ENCODE data around the gene AFF3.
"Not testable (repeated sequence)": the region's sequence is repeated elsewhere in the genome, so short reads cannot be mapped to it uniquely, and the experiment has no call there.

Gene AFF3

DNA sequence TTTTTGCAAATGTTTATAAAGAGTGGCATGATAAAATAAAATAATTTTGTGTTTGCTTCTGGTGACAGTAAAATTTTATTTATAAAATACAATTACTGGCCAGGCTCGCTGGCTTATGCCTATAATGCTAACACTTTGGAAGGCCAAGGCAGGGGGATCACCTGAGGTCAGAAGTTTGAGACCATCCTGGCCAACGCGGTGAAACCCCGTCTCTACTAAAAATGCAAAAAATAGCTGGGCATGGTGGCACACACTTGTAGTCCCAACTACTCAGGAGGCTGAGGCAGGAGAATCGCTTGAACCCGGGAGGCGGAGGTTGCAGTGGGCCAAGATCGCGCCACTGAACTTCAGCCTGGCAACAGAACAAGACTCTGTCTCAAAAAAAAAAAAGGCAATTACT is 480.6 kb downstream of the AFF3 start:
- not testable (repeated sequence) for DNase-seq (ENCODE audit: low read depth)

DNA sequence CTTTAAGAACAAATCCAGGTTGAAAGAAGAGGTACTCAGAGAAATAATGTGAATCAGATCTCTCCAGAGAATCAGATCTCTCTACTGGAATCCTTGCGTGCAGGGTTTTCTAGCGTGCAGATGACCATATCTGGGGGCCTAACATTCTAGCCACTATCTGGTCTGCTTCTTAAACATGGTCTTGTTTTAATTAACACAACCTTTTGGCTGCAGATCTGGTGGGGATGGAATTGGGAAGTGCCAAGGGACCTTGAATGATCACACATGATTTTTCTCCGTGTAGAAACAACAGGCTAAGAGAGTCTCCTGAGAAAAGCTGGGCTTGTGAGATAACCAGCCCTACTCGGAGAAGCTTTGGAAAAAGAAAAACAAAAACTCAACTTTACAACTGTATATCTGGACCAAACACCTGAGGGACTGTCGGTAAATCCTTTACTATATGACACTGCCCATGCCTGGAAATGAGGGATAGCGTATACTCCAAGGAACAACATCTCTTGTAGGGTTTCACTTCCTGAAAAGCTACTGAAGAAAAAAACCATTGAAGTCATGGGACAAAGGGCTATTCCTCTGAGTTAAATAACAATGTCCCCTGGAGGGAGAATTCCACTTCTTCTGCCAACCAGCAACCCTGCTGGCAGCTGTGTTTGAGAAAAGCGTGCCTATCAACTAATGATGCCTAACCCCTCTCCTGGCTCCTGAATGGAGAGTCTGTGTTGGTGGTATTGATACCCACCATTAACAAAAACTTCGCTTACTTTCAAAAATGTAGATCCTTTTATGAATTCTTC is 481.6 kb downstream of the AFF3 start:
- no peak for DNase-seq (ENCODE audit: low read depth)

DNA sequence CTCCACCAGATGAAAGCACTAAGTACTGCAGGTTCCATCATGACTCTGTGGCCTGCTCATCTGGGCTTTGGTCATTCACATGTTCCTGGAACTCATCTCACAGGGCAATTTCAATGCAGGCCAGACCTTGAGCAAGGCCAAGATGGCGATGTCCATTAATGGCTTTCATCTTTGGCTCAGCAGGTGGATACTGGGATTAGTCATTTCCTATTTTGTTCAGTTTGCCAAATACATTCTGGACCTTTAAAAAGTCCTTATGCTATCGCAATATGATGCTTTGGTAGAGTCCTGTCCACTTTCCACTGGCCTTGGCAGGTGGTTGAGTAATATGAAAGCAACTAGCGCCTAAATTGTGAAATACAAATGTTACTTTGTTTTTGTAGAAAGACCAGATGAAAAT is 482.5 kb downstream of the AFF3 start:
- DNase-seq (ENCODE audit: low read depth), result no peak

DNA sequence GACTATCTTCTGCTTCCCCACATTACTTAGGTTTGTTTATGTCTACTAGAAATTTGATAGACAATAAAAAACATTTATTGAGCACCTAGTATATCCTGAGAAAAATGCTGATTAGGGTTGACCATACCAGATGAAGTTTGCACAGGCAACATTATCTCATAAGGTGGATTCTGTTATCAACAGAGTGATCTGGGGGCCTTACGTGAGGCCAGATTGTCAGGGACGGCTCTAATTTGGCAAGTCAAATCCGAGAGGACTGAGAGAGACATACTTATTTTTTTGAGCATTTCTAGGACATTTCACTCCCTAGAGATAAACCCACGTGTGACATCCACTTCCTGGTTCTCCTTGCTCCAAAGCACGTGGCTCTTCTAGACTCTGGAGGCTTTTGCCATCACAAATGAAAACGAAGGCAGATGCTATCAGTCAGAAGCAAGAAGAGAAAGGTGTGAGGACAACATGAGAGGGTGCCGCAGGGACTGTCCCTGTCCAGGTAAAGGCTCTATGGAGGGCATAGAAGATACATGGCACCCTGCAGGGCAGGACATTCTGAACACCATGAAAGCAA is 484.6 kb downstream of the AFF3 start:
- no peak for DNase-seq (ENCODE audit: low read depth)

DNA sequence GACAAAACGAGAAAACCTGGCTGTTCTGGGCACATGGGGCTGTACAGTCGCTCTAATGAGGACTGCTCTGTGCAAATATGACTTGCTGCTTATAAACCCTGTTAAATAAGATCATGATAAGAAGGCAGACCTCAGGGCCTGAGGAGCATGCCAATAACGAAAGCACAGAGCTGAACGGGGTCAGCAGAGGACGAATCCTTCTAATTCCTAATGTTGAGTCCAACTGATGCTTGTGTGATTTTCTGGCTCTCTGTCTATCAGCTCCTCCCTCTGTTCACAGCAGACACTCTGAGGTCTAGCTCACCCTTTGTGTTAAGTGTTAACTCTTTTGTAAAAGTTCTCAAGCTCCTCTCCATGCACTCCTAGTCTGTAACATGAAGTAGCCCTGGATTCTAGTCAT is 485.4 kb downstream of the AFF3 start:
- no peak for DNase-seq (ENCODE audit: low read depth)

DNA sequence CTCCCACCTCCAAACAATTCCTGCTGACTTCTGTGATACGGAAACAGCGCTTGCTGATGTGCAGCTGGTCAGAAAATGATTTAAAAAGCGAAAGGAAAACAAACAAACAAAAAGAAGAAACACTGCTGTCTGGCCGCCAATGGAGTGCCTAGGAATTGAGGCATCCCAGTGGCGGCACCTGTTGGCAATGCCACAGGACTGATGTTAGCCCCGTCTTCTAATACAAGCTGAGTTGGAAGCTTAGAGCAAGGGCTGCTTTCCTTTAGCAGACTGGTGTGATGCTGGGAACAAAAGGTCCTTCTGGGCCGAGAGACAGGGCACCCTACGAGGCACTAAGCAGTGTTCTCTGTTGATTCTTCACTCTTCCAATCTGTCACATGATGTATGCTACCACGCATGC is 489.0 kb downstream of the AFF3 start:
- DNase-seq (ENCODE audit: low read depth), result no peak

DNA sequence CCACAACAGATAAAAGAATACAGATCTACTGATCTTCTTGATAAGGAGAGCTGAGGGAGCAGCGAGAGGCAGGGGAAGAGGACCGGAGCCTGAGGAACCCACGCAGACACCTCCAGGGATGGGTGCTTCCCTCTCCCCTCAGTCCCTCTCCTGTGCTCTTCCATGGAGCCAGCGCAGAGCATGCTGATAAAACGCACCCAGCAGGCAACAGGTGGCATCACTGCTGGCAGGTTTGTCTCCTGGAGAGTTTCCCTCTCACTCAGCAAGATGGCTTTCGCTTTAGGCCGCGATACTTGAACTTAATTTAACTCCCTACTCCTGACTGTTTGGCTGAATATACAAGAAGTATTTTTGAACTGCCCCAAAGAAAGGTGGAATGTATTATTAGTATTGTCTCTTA is 489.5 kb downstream of the AFF3 start:
- DNase-seq (ENCODE audit: low read depth), result no peak

DNA sequence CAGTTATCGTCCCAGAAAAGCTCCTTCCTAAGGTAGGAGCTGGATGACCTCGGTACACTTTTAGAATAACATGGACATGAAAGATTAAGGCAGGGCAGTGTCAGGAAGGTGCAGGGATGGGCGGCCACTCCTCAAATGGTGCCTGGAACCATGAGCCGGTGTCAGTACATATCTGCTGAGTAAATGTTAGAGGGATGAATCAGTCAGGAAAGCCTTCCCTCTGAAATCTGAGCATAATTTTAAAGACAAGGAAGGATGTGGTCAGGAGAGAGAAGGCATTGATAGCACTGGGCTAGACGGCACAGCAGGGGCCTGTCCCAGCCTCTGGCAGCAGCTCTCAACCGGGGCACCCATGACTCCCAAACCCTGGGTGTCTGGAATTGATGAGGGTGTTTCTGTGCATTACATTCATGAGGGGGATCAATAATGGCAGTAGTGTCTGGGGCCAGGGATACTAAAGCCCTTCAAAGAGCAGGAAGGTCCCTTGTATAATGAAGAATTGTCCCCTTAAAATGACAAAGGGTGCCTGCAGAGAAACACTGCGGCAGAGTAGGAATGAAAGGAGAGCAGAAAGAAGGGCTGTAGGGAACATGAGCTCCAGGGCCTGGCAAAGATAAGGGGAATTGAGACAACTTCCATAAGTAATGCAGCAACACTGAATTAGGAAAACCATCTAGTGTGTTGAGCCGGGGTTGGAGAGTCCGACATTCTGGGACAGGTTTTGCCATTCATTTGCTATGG is 490.3 kb downstream of the AFF3 start:
- no peak for DNase-seq (ENCODE audit: low read depth)

DNA sequence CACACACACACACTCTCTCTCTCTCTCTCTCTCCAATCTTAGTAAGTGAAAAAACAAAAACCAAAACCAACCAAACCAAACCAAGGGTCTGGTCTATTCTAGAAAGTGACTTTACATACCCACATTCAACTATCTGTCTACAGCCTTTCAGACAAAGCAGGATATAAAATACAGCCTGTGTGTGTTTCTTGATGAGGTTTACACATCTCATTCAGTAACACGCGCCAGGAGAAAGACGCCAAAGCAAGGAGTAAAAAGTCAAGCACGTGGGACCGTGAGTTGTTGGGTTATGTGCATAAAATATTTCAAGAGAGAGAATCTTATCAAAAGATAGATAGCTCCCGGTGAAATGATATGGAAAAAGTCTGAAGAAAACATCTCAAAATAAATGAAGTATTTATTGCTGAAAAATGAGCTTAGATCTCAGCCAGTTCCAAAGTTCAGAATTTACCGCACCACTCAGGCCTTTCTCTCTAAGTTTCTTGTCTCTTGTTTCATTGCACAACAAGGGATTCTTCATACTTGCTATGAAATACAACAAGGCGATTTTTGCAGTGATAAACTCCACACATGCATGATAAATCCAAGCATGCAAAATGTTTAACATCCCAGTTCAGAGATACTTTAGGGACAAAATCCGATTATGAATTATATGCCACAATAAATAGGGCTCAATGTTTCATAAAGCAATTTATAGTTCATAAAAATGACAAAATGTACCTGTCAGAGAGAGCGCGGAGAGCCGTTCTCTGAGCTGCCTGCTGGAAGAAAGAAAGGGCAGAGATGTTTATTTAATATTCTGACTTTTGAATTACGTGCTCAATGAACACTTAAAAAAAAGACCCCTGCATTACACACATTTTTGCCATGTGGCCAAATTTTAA is 493.2 kb downstream of the AFF3 start:
- DNase-seq (ENCODE audit: low read depth), result no peak

DNA sequence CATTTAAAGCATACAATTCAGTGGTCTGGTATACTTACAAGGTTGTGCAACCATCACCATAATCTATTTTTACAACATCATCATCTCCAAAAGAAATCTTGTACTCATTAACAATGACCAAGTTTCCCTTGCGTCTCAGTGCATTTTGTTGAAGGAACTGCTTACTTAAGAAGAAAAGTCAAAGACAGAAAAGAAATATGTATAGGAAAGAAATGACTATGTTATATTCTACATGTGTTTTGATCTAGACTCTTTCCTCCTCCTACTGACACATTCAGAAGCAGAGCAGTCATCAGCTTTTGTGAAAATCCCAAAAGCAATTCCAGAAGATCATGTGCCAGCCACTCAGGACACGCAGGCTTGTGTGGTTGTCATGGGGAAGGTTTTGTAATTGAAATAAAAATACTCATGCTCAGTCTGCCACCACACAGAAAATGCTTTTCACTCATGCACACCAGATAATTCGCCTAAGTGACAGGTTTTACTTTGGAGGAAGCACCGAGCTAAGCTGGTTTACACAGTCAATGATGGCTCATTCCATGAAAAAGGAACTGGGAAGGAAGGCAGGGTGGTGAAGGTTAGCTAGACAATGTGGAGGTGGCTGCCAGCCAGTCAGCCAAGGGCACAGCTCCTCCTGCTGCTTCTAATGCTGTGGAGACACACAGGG is 494.1 kb downstream of the AFF3 start:
- DNase-seq (ENCODE audit: low read depth), result no peak

DNA sequence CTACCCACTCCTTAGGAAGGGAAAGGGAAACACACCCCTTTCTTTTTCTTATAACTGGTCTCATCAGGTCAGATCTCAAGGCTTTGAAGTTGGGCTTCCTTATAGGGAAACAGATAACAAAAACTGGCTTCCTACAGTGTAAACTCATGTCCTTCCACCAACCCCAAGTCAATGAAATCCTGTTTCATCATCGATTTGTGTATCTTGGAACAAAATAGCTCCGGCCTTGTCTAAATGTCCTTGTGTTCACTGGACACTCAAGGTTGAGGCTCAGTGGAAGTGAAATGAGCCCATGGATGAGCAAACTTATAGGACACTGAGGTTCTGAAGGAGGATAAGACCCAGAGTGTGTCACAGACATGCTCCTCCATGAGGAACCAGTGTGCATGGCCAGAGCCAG is 496.4 kb downstream of the AFF3 start:
- no peak for DNase-seq (ENCODE audit: low read depth)

DNA sequence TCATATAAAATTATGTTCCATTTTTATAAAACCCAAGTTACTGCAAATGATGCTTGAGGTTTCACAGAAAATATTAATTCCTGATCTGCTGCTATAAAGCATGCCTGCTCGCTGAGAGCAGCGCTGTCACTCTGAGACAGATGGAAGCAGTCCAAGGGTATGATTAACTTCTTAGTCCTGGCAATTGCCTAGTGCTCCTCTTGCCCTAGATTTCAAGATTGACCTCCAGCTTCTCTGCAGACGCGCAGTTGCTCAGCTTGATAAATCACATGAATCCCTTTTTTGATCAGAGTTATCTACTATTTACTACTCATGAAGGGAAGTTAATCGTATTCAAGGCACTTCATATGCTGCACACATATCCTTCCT is 498.0 kb downstream of the AFF3 start:
- no peak for DNase-seq (ENCODE audit: low read depth)

DNA sequence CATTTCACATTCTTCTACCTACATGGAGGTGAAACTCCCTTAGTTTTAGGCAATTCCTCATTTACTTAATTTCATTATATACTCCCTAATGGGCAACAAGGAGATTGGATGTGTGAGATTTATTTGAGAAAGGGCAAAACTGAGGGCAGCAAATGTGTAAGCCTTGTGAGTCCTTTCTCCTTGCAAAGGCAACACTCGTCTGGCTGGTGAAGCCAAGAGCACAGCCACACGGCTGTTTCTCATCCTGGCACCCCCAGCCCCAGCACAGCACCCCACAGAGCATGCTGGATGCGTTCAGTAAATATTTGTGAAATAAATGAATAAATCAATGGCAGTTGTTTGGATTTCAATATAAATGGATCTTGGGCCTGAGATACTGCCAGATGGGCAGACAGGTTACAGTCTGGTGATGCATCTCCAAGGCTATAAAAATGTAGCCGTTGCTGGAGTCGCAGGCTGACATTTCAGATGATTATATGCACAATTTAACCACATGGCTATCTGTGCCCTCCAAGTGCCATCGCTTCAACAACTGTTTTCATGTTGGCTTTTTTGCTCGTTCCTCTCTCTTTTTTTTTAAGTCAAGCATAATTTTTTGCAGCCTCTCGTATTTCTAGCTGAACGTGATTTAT is 498.5 kb downstream of the AFF3 start:
- no peak for DNase-seq (ENCODE audit: low read depth)

DNA sequence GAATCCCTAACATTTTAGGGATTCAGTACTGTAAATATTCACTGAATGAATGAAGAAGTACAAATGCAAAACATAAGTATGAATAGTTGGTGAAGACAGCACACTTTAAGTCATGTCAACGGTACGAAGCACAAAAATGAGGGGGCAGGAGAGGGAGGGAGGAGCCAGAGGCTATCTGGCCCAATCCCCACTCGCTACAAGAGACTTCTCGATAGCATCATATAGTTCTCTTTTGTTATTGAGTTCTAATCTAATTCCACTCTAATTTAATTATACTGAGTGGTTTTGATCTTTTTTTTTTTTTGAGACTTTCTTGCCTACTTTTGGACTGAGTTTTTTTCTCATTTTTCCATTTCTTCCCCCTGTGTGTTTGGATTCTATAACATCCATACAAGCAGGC is 500.4 kb downstream of the AFF3 start:
- no peak for DNase-seq (ENCODE audit: low read depth)

DNA sequence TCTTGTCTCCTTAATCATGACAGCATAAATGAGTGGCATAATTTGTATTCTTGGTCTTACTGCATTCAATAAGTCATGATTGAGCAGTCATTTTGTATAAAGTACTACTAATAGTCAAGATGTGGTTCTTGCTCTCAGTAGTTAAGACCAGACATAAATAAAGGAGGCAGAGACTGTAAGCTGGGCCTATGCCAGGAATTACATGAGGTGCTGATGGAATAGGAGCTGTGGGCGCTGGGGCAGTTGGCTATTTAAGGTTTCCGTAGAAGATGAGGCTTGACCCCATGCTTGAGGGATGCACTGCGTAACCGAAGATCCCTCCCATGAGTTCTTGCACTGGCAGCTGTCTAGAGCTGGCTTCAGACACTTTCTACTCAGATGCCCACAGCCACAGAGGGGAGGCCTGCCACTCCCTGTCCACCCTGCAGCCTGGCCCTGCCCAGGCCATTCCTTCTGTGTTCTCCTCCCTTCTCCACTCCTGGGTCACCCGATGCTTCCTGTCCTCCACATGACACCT is 501.7 kb downstream of the AFF3 start:
- no peak for DNase-seq (ENCODE audit: low read depth)

DNA sequence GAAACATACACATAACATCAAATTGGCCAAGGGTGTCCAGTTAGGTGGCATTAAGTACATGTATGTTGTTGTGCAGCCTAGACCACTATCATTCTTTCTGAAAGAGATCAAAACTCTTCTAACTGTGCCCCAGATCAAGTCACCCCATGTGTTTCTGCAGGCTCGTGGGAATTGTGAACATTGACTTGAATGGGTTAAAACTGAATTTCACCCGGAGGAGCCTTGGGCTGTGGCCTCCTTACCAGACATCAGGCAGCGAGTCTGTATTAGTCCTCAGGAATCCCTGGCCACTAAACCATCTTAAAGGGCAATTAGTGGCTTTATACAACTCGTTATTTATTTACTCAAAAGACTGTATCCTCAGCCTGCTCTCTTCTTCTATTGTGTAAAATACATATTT is 503.6 kb downstream of the AFF3 start:
- no peak for DNase-seq (ENCODE audit: low read depth)

DNA sequence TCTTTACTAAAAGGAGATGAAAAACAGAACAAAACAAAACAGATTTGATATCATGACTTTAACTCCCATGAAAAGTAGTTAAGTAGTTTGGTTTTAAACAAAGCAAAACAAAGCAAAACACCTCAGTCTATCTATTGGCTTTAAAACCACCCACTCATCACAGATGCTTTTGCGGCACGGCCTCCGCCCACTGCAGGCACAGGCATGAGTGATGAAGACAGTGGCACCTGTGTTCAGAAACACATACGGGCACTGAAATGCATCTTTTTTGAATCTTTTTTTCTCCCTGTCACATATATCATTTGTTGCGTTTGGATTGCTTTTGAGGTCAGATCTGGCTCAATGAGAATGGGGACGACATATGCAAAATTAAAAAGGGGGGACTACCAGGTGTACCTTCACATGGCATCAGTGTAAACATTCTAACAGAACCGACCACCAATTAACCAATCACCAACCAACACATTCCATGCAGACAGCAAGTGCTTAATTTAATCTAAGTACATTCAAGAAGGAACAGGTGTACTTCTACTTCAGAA is 505.2 kb downstream of the AFF3 start:
- no peak for DNase-seq (ENCODE audit: low read depth)

DNA sequence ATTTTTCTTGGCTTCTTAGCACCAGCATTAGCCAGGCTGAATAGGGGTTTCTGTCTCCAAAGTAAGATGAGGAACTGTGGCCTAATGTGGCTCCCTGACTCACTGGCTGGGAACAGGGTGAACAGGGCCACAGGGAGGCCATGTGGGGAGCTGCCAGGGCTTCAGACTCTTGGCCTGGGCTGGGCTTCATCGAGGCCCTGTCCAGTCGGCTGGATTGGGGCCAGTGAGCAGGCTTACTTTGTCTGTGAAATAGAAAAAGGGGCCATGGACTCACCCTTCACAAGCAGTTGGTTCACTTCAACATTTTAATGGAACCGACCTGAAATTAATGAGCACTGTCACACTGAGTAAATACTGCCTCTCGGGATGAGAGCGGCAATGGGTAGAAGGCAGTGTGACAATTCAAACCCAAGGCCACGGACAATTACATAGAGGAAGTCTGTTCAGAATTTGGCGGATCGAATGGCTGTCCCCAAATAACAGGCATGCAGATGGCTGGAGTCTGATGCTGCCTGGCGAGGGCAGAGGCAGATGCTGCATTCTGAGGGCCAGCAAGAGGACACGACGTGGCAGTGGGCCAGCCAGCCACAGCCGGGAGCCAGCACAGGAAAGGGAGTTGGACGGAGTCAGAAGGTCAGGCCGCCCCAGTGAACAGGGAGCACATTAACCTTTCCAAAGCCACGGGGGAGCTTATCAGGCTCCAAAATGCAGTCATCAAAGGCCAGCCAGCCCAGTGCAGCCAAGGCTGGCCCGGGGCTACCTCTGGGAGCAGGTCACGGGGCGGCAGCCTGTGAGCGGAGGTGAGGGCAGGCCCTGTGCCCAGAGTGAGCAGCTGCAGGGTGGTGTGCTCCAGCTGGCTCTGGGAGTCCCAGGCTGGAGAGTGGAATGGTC is 506.0 kb downstream of the AFF3 start:
- DNase-seq (ENCODE audit: low read depth), result no peak

DNA sequence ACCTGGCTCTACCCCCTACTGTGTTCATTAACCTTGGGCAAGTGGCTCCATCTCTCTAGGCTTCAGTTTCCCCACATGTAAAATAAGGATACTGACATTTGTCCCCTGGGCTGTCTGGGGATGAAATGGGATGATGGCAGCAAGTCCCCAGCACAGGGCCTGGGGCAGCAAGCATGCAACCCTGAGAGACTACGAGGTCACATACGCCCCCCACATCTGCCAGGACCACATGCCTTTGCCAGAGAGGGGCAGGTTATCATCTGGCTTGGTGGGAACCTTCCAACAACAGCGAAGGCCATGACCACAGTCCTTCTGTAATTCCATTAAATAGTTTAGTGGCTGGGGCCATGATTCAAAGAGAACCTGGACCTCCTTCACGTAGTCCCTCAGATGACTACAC is 506.7 kb downstream of the AFF3 start:
- no peak for DNase-seq (ENCODE audit: low read depth)

DNA sequence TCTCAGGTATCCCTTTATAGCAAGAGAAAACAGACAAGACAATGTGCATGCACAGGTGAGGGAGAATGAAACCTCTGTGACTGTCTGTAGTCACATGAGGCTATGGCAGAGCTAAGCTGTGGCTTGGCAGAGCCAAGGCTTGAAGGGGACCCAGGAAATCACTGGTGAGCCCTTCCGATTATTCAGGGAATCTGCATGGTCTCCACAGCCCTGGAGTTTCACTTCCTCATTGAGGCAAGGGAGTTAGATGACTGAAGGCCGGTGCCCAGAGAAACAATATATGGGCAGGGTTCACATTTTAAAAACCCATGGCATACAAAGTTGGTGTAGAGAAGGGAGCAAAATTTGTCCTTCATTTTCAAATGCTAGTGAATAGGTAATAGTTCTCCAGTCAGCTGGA is 508.2 kb downstream of the AFF3 start:
- no peak for DNase-seq (ENCODE audit: low read depth)

Data from stimulated activated CD4-positive, alpha-beta T cell treated with anti-CD3 and anti-CD28 coated beads, Interleukin-2, amount 100 ng/mL, for 4 hours (primary cell).